Erythroblast (primary cell): ENCODE measurements around the gene RBPJ.

Experiments
- GATA1 ChIP-seq: IDR thresholded peaks from 2 replicates; pipeline ENCODE4 v1.6.1; 2011; ENCODE audit warnings: low read depth, mild to moderate bottlenecking, control low read depth, low read length, moderate library complexity
- POLR2A ChIP-seq: IDR thresholded peaks from 2 replicates; pipeline ENCODE4 v1.6.1; 2011; ENCODE audit warnings: mild to moderate bottlenecking, low read length

- TF ChIP-seq POLR2A (no peak), GATA1 (no peak)
Measured at GRCh38 chr4:26303008-26303407, 17.8 kb upstream of the RBPJ start.
